Measurements from ENCODE around the gene CDK17. TPM values are rescaled to one million over a fixed set of nuclear protein-coding genes. Genes with fewer than 3 reads are reported as not detected.

Gene CDK17
- total and polyA plus RNA-seq, 5 experiments from 2014 or later = 22.1 to 75.6 (median 32.2) TPM

DNA sequence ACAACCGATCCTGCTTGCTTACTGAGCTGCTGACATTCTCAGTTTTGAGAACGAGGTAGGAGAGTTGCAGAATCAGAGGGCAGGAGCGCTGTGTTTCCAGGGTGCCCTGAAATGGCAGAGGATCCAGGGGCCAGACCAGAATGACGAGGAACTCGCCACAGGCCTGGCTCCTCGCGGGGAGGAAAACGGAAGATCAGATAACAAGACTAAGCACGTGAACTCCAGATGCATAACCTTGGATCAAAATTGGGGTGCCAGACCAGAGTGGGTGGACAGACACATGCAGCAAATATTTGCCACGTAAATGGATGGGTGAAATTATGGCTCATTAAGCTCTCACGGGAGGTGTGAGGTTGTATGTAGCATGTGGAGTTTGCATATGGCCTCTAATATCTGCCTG lies 159.6 kb downstream of the CDK17 start:
- ATAC-seq (no peak), DNase-seq (no peak)
- no peaks in the 10 kb centered on the region for H3K27me3 Mint-ChIP-seq
- H3K9me3 Mint-ChIP-seq = no peaks in the 10 kb centered on the region
- peaks cover 24 to 76% (median 63%) of the 10 kb centered on the region in 4 donors for H3K4me1 Mint-ChIP-seq
- peak overlapping the region in 3 of 10 donors; percentile 32 to 50 (median 36) for H3K4me3 Mint-ChIP-seq
- peaks cover 0 to 6% (median 0%) of the 10 kb centered on the region in 3 donors for H3K36me3 Mint-ChIP-seq
- H3K27ac Mint-ChIP-seq = peak overlapping the region; percentile 12 to 97 (median 72)
- POLR2A ChIA-PET = no interaction called here

DNA sequence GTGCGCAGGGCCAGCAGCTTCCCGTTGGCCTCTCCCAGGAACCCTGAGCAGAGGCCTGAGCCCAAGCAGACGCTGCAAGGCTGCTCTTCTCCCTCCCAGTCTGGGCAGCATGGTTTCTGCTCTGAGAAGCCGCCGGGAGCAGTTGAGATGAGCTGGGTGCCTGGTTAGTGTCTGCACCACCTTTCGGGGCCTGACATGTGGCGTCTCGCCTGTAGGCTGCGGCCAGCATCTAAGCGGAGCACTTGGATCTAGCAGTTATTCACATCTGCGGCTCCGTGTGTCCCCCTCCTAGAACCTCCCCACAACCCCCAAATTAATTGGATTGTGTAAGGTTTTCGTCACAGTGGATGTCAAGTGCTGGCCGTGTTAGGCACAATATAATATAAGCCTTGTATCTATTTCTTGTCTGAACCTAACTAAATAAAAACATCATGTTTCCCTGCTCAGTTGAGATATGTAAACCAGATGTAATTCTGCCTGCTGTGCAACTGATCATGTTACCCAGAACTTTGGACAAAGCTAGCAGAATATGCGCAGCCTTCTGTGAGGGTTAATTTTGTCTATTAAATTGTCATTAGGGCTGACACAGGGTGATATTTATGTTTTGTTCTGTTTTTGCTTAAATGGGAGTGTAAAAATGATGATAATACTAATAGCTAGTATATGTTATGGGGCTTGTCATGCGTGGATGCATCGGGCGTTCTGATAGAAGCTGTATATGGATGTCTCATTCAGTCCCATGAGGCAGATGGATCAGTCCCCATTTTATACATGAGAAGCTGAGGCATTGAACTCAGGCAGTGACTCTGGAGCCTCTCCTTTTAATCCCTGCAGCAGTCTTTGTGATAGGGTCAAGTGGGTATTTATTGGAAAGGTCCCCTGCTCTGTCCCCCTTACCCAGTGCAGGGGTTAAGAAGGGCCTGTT lies 160.3 kb downstream of the CDK17 start:
- peaks cover 0 to 5% (median 2%) of the 10 kb centered on the region in 3 donors for H3K36me3 Mint-ChIP-seq
- no peaks in the 10 kb centered on the region for H3K9me3 Mint-ChIP-seq
- H3K4me3 Mint-ChIP-seq = peak overlapping the region in 3 of 10 donors; percentile 22 to 50 (median 32)
- peak overlapping the region; percentile 27 to 97 (median 74) for H3K27ac Mint-ChIP-seq
- H3K4me1 Mint-ChIP-seq = peaks cover 28 to 83% (median 69%) of the 10 kb centered on the region in 4 donors
- POLR2A ChIA-PET = interaction anchor here (0.6 to 1.0 kb wide), 2 partner anchors 11 to 480 kb away, joined by 3 read pairs; no protein-coding TSS in a partner anchor
- no peak for ATAC-seq
- H3K27me3 Mint-ChIP-seq = no peaks in the 10 kb centered on the region
- DNase-seq = no peak

DNA sequence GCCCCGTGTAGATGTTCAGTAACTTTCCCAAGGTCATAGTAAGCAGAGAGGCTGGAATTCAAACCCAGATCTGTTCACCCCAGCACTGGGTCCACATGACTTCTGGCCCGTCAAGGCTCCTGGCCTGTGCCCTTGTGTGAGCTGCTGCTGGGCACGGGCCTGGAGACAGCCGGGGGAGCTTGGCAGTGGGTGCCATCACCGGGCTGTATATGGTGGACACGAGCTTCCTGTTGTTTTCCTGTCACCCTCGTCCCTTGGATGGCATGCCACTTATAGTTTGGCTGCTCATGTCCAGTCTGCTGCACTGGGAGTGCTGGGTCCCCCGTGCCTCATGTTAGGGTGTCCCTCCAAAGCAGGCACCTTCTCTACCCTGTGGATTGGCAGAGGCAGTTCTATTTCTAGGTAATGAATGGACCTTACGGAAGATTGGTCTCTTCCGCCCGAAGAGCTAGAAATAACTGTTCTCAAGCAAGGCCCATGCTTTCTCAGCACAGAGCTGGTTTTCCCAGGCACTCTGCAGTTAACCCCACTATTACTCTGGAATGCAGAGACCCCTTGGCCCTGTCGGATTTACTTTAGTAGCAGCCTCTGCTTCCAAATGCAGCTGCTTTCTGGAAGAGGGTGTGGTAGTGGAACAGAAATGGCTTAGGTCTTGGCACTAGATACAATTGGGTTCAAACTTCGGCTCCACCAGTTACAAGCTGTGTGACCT lies 161.7 kb downstream of the CDK17 start:
- Mint-ChIP-seq H3K27ac (peak overlapping the region in 7 of 10 donors; percentile 46 to 87 (median 73)), H3K27me3 (no peaks in the 10 kb centered on the region), H3K4me3 (peak overlapping the region in 2 of 10 donors; percentile 58 to 71), H3K36me3 (peaks cover 0 to 5% (median under 1%) of the 10 kb centered on the region in 3 donors), H3K9me3 (no peaks in the 10 kb centered on the region), H3K4me1 (peaks cover 28 to 87% (median 72%) of the 10 kb centered on the region in 4 donors)
- no peak for DNase-seq
- ATAC-seq = no peak
- POLR2A ChIA-PET = interaction anchor here (1.0 kb wide), 1 partner anchor 12 kb away, joined by 3 read pairs; no protein-coding TSS in a partner anchor

DNA sequence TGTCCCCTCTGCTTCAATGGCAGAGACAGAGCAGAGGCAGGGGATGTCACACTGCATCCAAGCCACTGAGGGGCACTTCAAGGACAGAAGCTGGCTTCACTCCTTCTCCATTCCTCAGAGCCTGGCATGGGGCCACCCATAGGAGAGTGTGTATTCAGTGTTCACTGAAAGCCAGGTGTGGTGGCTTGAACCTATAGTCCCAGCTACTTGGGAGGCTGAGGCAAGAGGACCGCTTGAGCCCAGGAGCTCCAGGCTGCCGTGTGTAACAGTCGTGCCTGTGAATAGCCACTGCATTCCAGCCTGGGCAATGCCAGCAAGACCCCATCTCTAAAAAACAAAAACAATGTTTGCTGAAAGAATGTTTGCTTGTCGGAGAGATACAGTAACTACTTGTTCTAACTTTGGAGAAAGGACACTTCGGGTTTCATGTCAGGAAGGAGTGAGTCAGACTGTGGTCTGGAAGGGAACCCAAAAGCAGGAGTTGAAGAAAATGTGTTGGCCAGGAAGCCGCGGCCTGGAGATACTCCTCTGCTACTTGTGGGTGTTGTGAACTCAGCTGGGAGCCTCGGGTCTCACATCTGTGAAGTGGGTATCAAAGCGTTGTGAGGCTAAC lies 162.7 kb downstream of the CDK17 start:
- POLR2A ChIA-PET = no interaction called here

DNA sequence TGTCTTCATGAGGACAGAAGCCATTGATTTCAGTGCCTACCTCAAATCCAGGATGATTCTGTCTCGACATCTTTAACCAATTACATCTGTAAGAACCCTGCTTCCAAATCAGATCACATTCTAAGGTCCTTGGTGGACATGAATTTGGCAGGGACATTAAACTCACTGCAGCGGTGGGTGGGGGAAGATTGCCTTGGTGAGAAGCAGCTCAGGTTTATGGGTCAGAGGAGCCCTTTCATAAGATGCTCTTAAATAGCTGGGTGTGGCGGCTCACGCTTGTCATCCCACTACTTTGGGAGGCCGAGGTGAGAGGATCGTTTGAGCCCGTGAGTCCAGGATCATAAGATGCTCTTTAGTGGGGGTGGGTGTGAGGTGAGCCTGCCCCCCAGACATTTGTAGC lies 163.2 kb downstream of the CDK17 start:
- peaks cover 29 to 74% (median 62%) of the 10 kb centered on the region in 4 donors for H3K4me1 Mint-ChIP-seq
- H3K9me3 Mint-ChIP-seq = no peaks in the 10 kb centered on the region
- ATAC-seq (no peak), DNase-seq (no peak)
- H3K4me3 Mint-ChIP-seq = peak overlapping the region in 8 of 10 donors; percentile 20 to 72 (median 42)
- no peaks in the 10 kb centered on the region for H3K27me3 Mint-ChIP-seq
- peak overlapping the region; percentile 55 to 89 (median 84) for H3K27ac Mint-ChIP-seq
- H3K36me3 Mint-ChIP-seq = peaks cover 0 to 6% (median 6%) of the 10 kb centered on the region in 3 donors
- POLR2A ChIA-PET = no interaction called here

More for the DNA sequence above, 162.7 kb downstream of the CDK17 start:
- DNase-seq (peak in 3 of 10 donors; percentile 17 to 45 (median 17)), ATAC-seq (peak in 1 of 2 donors; percentile 19)
- H3K9me3 Mint-ChIP-seq = no peaks in the 10 kb centered on the region
- no peaks in the 10 kb centered on the region for H3K27me3 Mint-ChIP-seq
- H3K4me3 Mint-ChIP-seq = peak overlapping the region; percentile 4 to 71 (median 56)
- H3K4me1 Mint-ChIP-seq = peaks cover 28 to 79% (median 65%) of the 10 kb centered on the region in 4 donors
- H3K36me3 Mint-ChIP-seq = peaks cover 0 to 6% (median 5%) of the 10 kb centered on the region in 3 donors
- H3K27ac Mint-ChIP-seq = peak overlapping the region; percentile 46 to 89 (median 82)

DNA sequence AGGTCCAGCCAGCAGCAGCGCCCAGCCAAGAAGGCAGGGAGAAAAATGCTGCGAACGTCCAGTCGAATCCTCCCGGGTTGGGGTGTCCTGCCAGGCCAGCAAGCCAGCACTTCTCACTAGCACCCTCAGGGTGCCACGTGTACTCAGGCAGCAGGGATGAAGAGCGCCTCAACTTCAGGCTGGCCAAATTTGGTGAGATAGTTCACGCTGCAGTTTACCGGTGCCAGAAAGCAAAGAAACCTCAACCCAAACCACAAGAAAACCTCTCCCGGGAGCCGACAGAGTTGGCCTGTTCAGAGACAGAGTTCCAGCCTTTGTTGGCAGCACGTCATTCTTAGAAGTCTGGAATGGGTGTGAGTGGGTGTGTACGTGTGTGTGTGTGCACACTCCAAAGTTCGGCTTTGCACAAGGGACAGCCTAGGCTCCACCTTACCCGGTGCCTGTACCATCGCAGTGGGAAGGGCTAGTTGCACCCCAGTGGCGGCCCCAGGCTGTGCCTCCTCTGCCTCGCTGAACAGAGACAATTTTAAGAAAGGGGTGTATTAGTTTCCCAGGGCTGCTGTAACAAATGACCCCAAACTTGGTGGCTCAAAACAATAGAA lies 163.9 kb downstream of the CDK17 start:
- H3K27me3 Mint-ChIP-seq = no peaks in the 10 kb centered on the region
- peak overlapping the region; percentile 63 to 86 (median 82) for H3K27ac Mint-ChIP-seq
- no peaks in the 10 kb centered on the region for H3K9me3 Mint-ChIP-seq
- POLR2A ChIA-PET = no interaction called here
- DNase-seq (peak in 7 of 10 donors; percentile 19 to 52 (median 37)), ATAC-seq (peak; percentile 66 to 83)
- peaks cover 33 to 67% (median 60%) of the 10 kb centered on the region in 4 donors for H3K4me1 Mint-ChIP-seq
- H3K4me3 Mint-ChIP-seq = peak overlapping the region in 9 of 10 donors; percentile 16 to 72 (median 44)
- peaks cover 0 to 10% (median 9%) of the 10 kb centered on the region in 3 donors for H3K36me3 Mint-ChIP-seq

DNA sequence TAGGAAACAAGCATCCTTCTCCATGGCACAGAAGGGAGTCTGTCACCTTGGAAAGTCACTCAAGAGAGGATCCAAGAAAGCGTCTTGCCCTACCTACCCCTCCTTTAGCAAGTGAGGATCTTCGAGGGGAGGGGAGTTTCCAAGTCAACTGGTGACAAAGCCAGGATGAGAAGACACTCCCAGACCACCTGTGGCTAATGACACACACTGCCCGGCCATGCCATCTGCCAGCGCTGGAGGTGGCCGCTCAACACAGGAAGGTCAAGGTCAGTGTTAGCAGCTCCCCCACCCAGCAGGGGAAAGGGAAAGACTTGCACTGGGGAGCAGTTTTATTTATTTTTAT lies 164.8 kb downstream of the CDK17 start:
- H3K27me3 Mint-ChIP-seq = no peaks in the 10 kb centered on the region
- H3K9me3 Mint-ChIP-seq = no peaks in the 10 kb centered on the region
- H3K4me3 Mint-ChIP-seq = peak overlapping the region in 2 of 10 donors; percentile 32 to 44
- no peak for DNase-seq
- ATAC-seq = no peak
- H3K36me3 Mint-ChIP-seq = peaks cover 0 to 10% (median 9%) of the 10 kb centered on the region in 3 donors
- H3K4me1 Mint-ChIP-seq = peaks cover 30 to 58% (median 56%) of the 10 kb centered on the region in 4 donors
- peak overlapping the region in 6 of 10 donors; percentile 17 to 75 (median 53) for H3K27ac Mint-ChIP-seq
- POLR2A ChIA-PET = no interaction called here

DNA sequence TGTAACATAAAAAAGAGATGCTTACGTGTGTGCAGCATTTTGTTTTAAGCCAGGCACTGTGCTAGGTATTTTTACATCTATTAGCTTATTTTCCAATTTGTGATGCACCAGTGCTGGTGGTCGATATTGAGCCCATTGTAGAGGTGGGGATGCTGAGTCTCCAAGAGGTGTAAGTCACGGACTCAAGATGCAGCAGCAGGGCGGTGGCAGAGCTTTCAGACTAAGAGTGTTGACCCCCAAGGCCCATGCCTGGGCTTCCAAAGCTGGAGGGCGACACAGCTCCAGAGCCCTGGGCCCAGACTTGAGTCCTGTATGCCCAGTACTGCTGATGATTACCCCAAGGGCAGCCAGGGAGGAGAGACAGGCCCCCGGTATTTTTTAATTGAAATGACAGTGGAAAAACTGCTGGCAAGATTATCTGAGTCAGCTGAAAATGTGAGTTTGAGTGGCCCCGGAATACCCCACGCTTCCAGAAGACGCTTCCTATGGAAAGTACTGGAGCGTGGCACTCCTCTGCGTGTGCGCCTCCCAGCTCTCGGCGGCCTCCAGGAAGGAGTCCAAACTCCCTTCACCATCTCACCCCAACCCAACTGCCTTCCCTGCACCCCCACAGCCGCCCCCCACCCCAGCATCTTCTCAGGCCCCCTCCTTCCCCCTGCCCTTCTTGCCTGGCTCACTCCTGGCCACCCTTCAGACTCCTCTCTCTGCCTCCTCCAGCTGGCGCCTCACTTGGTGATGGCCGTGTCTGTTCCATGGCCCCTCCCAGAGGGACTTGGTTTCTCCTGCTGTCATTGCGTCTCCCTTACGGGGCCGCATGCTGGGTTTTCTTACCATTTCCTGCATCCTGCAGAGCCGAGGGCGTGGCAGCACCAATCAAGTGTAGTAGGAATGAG lies 165.4 kb downstream of the CDK17 start:
- ATAC-seq (no peak), DNase-seq (no peak)
- Mint-ChIP-seq H3K9me3 (no peaks in the 10 kb centered on the region), H3K36me3 (peaks cover 0 to 10% (median 9%) of the 10 kb centered on the region in 3 donors), H3K4me3 (peak overlapping the region in 1 of 10 donors; percentile 44), H3K27me3 (no peaks in the 10 kb centered on the region), H3K27ac (peak overlapping the region in 8 of 10 donors; percentile 17 to 75 (median 46)), H3K4me1 (peaks cover 26 to 53% (median 50%) of the 10 kb centered on the region in 4 donors)
- POLR2A ChIA-PET = interaction anchor here (1.3 kb wide), 1 partner anchor 23 kb away, joined by 3 read pairs; no protein-coding TSS in a partner anchor

DNA sequence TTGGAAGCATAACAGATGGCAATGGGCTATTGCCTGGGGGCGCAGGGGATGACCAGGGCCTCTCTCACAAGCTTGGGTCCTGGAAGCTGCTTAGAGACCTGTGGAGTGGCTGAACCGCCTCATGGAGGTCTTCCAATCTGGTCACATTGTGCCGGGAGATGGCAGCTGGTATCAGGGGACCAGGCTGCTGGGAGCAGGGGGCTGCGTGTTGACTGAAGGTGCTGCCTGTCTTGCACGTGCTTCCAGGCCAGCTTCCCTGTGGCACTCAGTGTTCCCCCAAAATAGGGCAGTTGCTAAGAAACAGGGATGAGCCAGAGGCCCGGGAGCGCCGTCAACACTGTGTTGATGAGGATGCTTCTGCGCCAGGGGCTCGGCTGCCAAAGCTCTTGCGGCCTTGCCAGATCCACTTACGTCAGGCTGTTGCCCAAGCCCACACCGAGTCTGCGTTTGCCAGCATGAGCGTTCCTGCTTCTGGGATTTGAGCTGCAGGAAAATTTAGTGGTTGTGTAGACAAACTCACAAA lies 166.2 kb downstream of the CDK17 start:
- Mint-ChIP-seq H3K9me3 (no peaks in the 10 kb centered on the region), H3K4me1 (peaks cover 21 to 55% (median 44%) of the 10 kb centered on the region in 4 donors), H3K27me3 (no peaks in the 10 kb centered on the region), H3K36me3 (peaks cover 0 to 16% (median 9%) of the 10 kb centered on the region in 3 donors), H3K4me3 (peak overlapping the region in 1 of 10 donors; percentile 10), H3K27ac (peak overlapping the region in 6 of 10 donors; percentile 15 to 62 (median 24))
- DNase-seq (no peak), ATAC-seq (no peak)
- POLR2A ChIA-PET = interaction anchor here (1.3 kb wide), 1 partner anchor 22 kb away, joined by 3 read pairs; no protein-coding TSS in a partner anchor

DNA sequence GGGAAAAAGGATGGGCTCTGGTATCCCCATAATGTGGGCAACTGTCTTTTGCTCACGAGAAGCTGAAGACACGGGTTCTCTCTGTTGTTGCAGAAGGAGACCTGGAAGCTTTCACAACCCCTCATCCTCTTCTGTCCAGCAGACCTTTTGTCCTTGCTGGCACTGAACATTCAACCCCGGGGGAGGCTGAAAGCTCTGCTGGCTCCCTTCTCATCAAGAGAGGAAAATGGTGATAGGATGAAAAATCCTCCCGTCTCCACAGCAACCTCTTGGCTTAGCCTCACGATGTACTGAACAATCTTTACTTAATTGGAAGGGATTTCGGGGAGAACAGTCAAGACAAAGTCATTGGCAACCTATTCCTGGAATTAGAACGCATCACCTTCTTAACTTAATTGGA lies 167.1 kb downstream of the CDK17 start:
- H3K4me3 Mint-ChIP-seq = no peak overlapping the region
- DNase-seq (no peak), ATAC-seq (no peak)
- POLR2A ChIA-PET = interaction anchor here (1.3 kb wide), 1 partner anchor 22 kb away, joined by 3 read pairs; no protein-coding TSS in a partner anchor
- H3K4me1 Mint-ChIP-seq = peaks cover 23 to 50% (median 39%) of the 10 kb centered on the region in 4 donors
- H3K36me3 Mint-ChIP-seq = peaks cover 0 to 20% (median 9%) of the 10 kb centered on the region in 3 donors
- no peaks in the 10 kb centered on the region for H3K27me3 Mint-ChIP-seq
- H3K27ac Mint-ChIP-seq = peak overlapping the region in 1 of 10 donors; percentile 6
- no peaks in the 10 kb centered on the region for H3K9me3 Mint-ChIP-seq

DNA sequence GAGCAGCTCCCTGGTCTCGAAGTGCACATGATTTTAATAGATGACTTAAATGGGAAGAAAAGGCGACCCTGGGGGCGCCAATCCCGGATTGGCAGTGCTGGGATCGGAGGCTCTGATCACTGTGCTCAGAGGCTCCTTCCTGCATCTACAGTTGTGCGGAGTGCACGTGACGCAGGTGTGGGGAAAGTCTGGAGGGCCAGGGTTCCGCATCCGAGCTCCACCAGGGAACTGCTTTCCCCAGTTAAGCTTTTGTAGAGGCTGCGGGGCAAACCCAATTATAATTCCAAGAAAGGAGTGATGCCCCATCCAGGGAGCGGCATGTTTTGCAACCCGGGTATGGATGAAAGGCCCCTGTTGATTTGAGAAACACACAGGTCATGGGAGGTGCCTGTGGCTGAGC lies 169.6 kb downstream of the CDK17 start:
- Mint-ChIP-seq H3K36me3 (peaks cover 0 to 41% (median 9%) of the 10 kb centered on the region in 3 donors), H3K4me1 (peaks cover 15 to 31% (median 24%) of the 10 kb centered on the region in 4 donors), H3K9me3 (no peaks in the 10 kb centered on the region), H3K27me3 (no peaks in the 10 kb centered on the region), H3K4me3 (no peak overlapping the region), H3K27ac (no peak overlapping the region)
- DNase-seq (no peak), ATAC-seq (no peak)
- POLR2A ChIA-PET = no interaction called here

Measured in naive thymus-derived CD8-positive, alpha-beta T cell (primary cell).